OCI-LY3 (cell line): Measurements from ENCODE around the gene CD38.

ENCODE experiments used
- CTCF ChIP-seq: fragments of 200-600, 300-600 bp; sonication (generic); IDR thresholded peaks from 2 replicates; pipeline ENCODE4 v1.5.1; 2014; ENCODE audit warnings: antibody characterized with exemption, low read length, low read depth
- EZH2phosphoT487 ChIP-seq: fragments of 200-600 bp; shearing (Covaris generic); IDR thresholded peaks from 2 replicates; pipeline ENCODE4 v1.6.1; 2018; ENCODE audit warnings: antibody characterized with exemption, mixed run types, low read depth

GRCh38 chr4:15736514-15737050 lies 41.5 kb upstream of the CD38 start:
- TF ChIP-seq CTCF, result no peak
- no peak for TF ChIP-seq EZH2phosphoT487
